Measurements from ENCODE around the gene PLEKHS1. TPM values are rescaled to one million over a fixed set of nuclear protein-coding genes. Genes with fewer than 3 reads are reported as not detected.

PLEKHS1 gene
- total RNA-seq, 4 donors from 2014 or later = not detected

DNA sequence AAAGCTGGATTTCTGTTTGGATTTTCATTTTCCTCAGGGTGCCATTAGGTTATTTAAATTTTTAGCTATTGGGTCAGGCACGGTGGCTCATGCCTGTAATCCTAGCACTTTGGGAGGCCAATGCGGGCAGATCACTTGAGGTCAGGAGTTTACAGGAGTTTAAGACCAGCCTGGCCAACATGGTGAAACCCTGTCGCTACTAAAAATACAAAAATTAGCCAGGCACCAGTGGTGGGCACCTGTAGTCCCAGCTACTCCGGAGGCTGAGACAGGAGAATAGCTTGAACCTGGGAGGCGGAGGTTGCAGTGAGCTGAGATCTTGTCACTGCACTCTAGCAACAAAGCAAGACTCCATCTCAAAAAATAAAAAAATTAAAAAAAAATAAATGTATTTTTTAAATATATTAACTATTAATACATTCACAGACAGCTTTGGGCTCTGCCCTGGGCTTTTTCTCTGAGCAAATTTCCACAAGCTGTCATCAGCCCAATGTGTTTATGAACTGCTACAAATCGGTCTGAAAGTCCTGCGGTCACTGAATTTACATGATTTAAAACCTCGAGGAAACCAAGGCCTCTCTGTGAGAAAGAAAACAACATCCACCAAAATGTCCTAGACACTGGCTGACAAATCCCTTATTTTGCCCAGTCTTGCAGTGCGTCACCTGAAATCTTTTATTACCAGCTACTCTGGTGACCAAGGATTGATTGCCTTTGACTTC, 19.2 kb upstream of the PLEKHS1 start:
- TF ChIP-seq, protein P1, sequence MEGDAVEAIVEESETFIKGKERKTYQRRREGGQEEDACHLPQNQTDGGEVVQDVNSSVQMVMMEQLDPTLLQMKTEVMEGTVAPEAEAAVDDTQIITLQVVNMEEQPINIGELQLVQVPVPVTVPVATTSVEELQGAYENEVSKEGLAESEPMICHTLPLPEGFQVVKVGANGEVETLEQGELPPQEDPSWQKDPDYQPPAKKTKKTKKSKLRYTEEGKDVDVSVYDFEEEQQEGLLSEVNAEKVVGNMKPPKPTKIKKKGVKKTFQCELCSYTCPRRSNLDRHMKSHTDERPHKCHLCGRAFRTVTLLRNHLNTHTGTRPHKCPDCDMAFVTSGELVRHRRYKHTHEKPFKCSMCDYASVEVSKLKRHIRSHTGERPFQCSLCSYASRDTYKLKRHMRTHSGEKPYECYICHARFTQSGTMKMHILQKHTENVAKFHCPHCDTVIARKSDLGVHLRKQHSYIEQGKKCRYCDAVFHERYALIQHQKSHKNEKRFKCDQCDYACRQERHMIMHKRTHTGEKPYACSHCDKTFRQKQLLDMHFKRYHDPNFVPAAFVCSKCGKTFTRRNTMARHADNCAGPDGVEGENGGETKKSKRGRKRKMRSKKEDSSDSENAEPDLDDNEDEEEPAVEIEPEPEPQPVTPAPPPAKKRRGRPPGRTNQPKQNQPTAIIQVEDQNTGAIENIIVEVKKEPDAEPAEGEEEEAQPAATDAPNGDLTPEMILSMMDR (IDR thresholded peaks at IDR 0.05) = no peak
- ATAC-seq (ENCODE audit: low FRiP score) (no peak), DNase-seq (ENCODE audit: low spot score) (no peak)

- no peak for DNase-seq (ENCODE audit: low spot score)
Observed at GRCh38 chr10:113732966-113733365, 18.5 kb upstream of the PLEKHS1 start.

DNA sequence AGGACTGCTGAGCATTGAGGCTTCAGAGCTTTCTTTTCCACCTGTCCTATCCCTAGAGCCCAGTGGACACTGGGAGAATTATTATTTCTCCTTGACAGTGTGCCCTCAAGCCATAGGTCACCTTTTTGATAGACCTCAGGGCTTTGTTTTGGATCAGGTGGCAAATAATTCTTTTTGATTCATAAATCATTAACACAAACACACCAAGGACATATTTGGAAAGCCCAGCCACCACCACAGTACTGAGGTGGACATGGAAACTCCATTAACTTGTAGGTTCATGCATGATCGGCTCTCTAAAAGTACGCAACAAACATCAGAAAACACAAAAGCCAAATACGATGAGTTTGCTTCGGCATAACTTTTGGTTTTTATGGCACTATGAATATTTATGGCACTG, 17.8 kb upstream of the PLEKHS1 start:
- DNase-seq (ENCODE audit: low spot score) = no peak
- TF ChIP-seq, protein P1 (IDR thresholded peaks at IDR 0.05) = no peak
- ATAC-seq (ENCODE audit: low FRiP score) = no peak

More at GRCh38 chr10:113732966-113733365, 18.5 kb upstream of the PLEKHS1 start:
- no peak for ATAC-seq (ENCODE audit: low FRiP score)
- TF ChIP-seq, protein P1 (IDR thresholded peaks at IDR 0.05) = no peak

GRCh38 chr10:113735913-113736312, 15.6 kb upstream of the PLEKHS1 start:
- TF ChIP-seq, protein P1 (IDR thresholded peaks at IDR 0.05) = no peak
- no peak for DNase-seq (ENCODE audit: low spot score)
- ATAC-seq (ENCODE audit: low FRiP score) = no peak

DNA sequence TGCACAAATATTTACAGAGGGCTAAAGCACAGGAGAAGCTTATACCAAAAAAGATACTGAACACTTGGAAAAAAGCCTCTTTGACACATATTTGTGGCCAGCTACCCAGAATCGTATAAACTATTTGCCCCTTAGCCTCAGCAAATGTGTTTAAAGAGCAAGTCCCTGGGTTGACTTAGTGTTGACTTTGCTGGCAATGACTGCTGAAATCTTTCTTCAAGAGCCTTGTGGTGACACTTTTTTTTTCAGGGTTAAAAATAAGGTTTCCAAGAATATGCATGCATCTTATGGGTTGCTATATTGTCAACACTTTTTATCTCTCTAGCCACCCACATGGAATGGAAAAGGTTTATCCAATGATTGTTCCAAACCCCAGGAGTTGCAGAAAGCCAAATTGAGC, 14.9 kb upstream of the PLEKHS1 start:
- no peak for DNase-seq (ENCODE audit: low spot score)
- TF ChIP-seq, protein P1 (IDR thresholded peaks at IDR 0.05) = no peak
- no peak for ATAC-seq (ENCODE audit: low FRiP score)

- TF ChIP-seq, protein P1 (IDR thresholded peaks at IDR 0.05) = no peak
- DNase-seq (ENCODE audit: low spot score) (no peak), ATAC-seq (ENCODE audit: low FRiP score) (no peak)
Observed at GRCh38 chr10:113739031-113739430, 12.5 kb upstream of the PLEKHS1 start.

DNA sequence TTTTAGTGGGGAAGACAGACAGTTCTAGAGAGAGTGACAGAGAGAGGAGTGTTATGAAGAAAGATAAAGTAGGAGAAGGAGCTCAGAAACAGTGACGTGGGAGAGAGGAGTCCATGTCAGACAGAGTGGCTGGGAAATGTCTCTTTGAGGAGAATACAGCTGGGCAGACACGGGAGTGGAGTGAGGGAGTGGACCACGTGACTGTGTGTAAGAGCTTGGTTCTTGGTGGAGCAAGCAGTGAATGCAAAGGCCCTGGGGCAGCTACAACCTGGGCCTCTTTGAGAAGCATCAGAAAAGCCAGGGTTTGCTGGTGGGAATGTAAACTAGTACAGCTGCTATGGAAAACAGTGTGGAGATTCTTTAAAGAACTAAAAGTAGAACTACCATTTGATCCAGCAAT, 11.9 kb upstream of the PLEKHS1 start:
- DNase-seq (ENCODE audit: low spot score) = no peak
- ATAC-seq (ENCODE audit: low FRiP score) = no peak
- TF ChIP-seq, protein P1 (IDR thresholded peaks at IDR 0.05) = no peak
